HepG2 (cell line): Measurements from ENCODE around the gene SYT11. TPM values are rescaled to one million over a fixed set of nuclear protein-coding genes. Genes with fewer than 3 reads are reported as not detected.

Experiments used
- MAX ChIP-seq: IDR thresholded peaks from 2 replicates; pipeline ENCODE4 v1.6.1; 2012; ENCODE audit warnings: inconsistent platforms
- PRMT3 ChIP-seq: sonication (generic); formaldehyde crosslinking; IDR thresholded peaks from 2 replicates; pipeline ENCODE4 v1.8.1; 2022; ENCODE audit warnings: low read depth, mild to moderate bottlenecking, moderate library complexity, missing genetic modification reagents, borderline replicate concordance
- TBX3 ChIP-seq: fragments of 450-650 bp; IDR thresholded peaks from 2 replicates; pipeline ENCODE4 v1.6.1; 2017; ENCODE audit warnings: antibody characterized with exemption, mild to moderate bottlenecking, inconsistent platforms, borderline replicate concordance
- TCF12 ChIP-seq, 2 experiments: fragments of 450-650 bp in 1 of 2; sonication (generic) in 1 of 2; formaldehyde crosslinking in 1 of 2; IDR thresholded peaks; 2 replicates each; pipeline versions ENCODE4 v1.6.1 to v1.8.0; 2017 to 2022; ENCODE audit warnings: antibody characterized with exemption in 1 of 2, mild to moderate bottlenecking in 1 of 2, missing genetic modification reagents in 1 of 2, moderate library complexity in 1 of 2
- ZNF552 ChIP-seq: sonication (generic); formaldehyde crosslinking; IDR thresholded peaks from 2 replicates; pipeline ENCODE4 v1.9.0; 2022; ENCODE audit warnings: missing genetic modification reagents, mild to moderate bottlenecking, borderline replicate concordance
- polyA plus RNA-seq, 8 experiments: library from polyadenylated mRNA; depleted of rRNA in 3 of 8; stranded (reverse) in 7 of 8; unstranded in 1 of 8; fragments of >200 nt; fragmentation: Illumina TruSeq in 4 of 8; extraction: Trizol in 4 of 8; gene quantifications; 2 replicates each; pipeline versions ENCODE4 v1.2.1 to v1.2.3, GENCODE V29; 2011 to 2016; ENCODE audit warnings: low read depth in 4 of 8, missing spikeins in 1 of 8, mixed read lengths in 1 of 8; ENCODE audit not compliant: insufficient read depth in 1 of 8
- total RNA-seq, 5 experiments: library from RNA; depleted of rRNA; stranded (reverse); fragments of >200 nt; fragmentation: Illumina TruSeq; extraction: Trizol; gene quantifications; 2 replicates each; pipeline ENCODE4 v1.2.3, GENCODE V29; 2016; ENCODE audit warnings: low read depth in 1 of 5
- TF ChIP-seq, protein P1 (sequence below), 2 experiments: fragments of 450-650 bp in 1 of 2; sonication (generic) in 1 of 2; formaldehyde crosslinking in 1 of 2; IDR thresholded peaks; 2 replicates each; pipeline versions ENCODE4 v1.6.1 to v1.8.0; 2016 to 2022; ENCODE audit warnings: antibody characterized with exemption in 1 of 2, mild to moderate bottlenecking in 1 of 2, missing genetic modification reagents in 1 of 2
- TF ChIP-seq, protein P2 (sequence below), 2 experiments: sonication (generic) in 1 of 2; formaldehyde crosslinking in 1 of 2; IDR thresholded peaks; 2 replicates each; pipeline versions ENCODE4 v1.5.1 to v1.6.1; 2011 to 2020; ENCODE audit warnings: borderline replicate concordance in 1 of 2, low read depth in 1 of 2, low read length in 1 of 2, mild to moderate bottlenecking in 1 of 2, missing genetic modification reagents in 1 of 2, moderate library complexity in 1 of 2
- TF ChIP-seq, protein P3 (sequence below): sonication (generic); formaldehyde crosslinking; IDR thresholded peaks from 2 replicates; pipeline ENCODE4 v1.4.0; 2020; ENCODE audit warnings: mild to moderate bottlenecking, low read depth, missing genetic modification reagents

The SYT11 gene
- total and polyA plus RNA-seq, 2 of the 13 experiments (the other 11 are each of a cell fraction or from before 2014, with no cell fraction given): 0.22 to 0.59 TPM

DNA sequence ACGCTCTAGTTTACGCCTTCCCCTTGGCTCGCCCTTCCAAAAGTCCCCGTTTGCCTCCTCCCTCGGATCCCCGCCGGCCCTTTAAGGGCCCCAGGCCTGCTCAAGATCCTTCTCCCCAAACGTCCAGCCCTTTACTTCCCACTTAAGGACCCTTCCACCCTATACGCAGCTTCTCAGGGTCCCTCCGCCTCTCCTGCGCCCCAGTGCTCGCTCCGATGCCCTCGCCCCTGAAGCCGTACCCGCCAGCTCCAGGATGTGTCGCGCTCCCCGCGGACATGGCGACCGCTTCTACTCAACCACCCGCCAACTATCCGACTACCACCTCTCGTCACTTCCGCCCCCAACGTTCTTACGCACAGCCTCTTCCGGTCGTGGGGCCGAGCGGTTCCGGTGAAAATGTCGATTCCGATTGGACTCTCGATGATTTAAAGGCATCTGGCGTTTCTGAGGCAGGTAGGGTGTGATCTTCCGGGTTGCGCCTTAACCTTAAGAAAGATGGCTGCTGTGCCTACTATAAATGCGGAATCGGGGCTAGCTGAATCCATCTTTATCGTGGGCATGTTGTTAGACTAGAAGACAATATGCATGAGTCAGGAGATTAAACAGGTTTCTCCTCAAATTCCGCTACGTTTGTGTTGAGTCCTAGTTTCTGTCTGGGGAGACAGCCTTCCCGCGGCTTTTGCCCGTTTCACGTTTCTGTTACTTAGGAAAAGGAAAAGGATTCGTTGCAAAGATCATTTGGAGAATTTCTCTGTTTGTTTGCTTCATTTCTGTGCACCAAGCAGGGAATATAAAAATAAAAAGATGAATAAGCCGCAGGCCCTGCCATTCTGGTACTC, 74.9 kb downstream of the SYT11 start, which contains the start of gene KHDC4 (continued):
- TF ChIP-seq, protein P1, sequence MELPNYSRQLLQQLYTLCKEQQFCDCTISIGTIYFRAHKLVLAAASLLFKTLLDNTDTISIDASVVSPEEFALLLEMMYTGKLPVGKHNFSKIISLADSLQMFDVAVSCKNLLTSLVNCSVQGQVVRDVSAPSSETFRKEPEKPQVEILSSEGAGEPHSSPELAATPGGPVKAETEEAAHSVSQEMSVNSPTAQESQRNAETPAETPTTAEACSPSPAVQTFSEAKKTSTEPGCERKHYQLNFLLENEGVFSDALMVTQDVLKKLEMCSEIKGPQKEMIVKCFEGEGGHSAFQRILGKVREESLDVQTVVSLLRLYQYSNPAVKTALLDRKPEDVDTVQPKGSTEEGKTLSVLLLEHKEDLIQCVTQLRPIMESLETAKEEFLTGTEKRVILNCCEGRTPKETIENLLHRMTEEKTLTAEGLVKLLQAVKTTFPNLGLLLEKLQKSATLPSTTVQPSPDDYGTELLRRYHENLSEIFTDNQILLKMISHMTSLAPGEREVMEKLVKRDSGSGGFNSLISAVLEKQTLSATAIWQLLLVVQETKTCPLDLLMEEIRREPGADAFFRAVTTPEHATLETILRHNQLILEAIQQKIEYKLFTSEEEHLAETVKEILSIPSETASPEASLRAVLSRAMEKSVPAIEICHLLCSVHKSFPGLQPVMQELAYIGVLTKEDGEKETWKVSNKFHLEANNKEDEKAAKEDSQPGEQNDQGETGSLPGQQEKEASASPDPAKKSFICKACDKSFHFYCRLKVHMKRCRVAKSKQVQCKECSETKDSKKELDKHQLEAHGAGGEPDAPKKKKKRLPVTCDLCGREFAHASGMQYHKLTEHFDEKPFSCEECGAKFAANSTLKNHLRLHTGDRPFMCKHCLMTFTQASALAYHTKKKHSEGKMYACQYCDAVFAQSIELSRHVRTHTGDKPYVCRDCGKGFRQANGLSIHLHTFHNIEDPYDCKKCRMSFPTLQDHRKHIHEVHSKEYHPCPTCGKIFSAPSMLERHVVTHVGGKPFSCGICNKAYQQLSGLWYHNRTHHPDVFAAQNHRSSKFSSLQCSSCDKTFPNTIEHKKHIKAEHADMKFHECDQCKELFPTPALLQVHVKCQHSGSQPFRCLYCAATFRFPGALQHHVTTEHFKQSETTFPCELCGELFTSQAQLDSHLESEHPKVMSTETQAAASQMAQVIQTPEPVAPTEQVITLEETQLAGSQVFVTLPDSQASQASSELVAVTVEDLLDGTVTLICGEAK (IDR thresholded peaks at IDR 0.05): peak; percentile 91
- TF ChIP-seq, protein P1 (CRISPR knock-in tag; IDR thresholded peaks at IDR 0.05): peak; percentile 35; the same call in 1 of the 2 replicates
- TF ChIP-seq ZNF552 (CRISPR knock-in tag): peak; percentile 74; the same call in 1 of the 2 replicates
- TF ChIP-seq, protein P2, sequence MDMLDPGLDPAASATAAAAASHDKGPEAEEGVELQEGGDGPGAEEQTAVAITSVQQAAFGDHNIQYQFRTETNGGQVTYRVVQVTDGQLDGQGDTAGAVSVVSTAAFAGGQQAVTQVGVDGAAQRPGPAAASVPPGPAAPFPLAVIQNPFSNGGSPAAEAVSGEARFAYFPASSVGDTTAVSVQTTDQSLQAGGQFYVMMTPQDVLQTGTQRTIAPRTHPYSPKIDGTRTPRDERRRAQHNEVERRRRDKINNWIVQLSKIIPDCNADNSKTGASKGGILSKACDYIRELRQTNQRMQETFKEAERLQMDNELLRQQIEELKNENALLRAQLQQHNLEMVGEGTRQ (IDR thresholded peaks at IDR 0.05; ENCODE audit: low read depth, low read length): no peak
- TF ChIP-seq, protein P2 (CRISPR knock-in tag; IDR thresholded peaks at IDR 0.05; ENCODE audit: borderline replicate concordance): no peak
- TF ChIP-seq MAX: peak; percentile 73
- TF ChIP-seq, protein P3, sequence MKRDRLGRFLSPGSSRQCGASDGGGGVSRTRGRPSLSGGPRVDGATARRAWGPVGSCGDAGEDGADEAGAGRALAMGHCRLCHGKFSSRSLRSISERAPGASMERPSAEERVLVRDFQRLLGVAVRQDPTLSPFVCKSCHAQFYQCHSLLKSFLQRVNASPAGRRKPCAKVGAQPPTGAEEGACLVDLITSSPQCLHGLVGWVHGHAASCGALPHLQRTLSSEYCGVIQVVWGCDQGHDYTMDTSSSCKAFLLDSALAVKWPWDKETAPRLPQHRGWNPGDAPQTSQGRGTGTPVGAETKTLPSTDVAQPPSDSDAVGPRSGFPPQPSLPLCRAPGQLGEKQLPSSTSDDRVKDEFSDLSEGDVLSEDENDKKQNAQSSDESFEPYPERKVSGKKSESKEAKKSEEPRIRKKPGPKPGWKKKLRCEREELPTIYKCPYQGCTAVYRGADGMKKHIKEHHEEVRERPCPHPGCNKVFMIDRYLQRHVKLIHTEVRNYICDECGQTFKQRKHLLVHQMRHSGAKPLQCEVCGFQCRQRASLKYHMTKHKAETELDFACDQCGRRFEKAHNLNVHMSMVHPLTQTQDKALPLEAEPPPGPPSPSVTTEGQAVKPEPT (CRISPR knock-in tag): 0 out of 2 replicates have a peak, but pooled peaks have one; percentile 33
- TF ChIP-seq PRMT3: peak; percentile 54; the same call in 1 of the 2 replicates
- TF ChIP-seq TBX3: no peak
- no peak for TF ChIP-seq TCF12 (IDR thresholded peaks at IDR 0.05)
- 0 out of 2 replicates have a peak, but pooled peaks have one; percentile 30 for TF ChIP-seq TCF12 (CRISPR knock-in tag; IDR thresholded peaks at IDR 0.05)
